Ovary (tissue), 3 donors: ENCODE results near the gene CD300LF.

Experiments
- CTCF ChIP-seq, 3 donors: fragments of 450-650 bp in 2 of 3; fragments of 200-600 bp in 1 of 3; IDR thresholded peaks; one replicate each; pipeline versions ENCODE4 v1.5.1 to v1.8.0; 2016 to 2022; ENCODE audit warnings: antibody characterized with exemption in 3 of 3, mild to moderate bottlenecking in 1 of 3
- POLR2A ChIP-seq: fragments of 450-650 bp; IDR thresholded peaks from one replicate; pipeline ENCODE4 v1.6.1; 2017; ENCODE audit warnings: antibody characterized with exemption, mild to moderate bottlenecking, moderate library complexity
- donor health status: DM: no; HTN: no; CAD: no.

GRCh38 chr17:74649909-74650308, 62.8 kb downstream of the CD300LF start:
- no peak for TF ChIP-seq CTCF (IDR thresholded peaks at IDR 0.05)
- no peak for TF ChIP-seq POLR2A
